Measurements from ENCODE around the gene SGO1.

The SGO1 gene

DNA sequence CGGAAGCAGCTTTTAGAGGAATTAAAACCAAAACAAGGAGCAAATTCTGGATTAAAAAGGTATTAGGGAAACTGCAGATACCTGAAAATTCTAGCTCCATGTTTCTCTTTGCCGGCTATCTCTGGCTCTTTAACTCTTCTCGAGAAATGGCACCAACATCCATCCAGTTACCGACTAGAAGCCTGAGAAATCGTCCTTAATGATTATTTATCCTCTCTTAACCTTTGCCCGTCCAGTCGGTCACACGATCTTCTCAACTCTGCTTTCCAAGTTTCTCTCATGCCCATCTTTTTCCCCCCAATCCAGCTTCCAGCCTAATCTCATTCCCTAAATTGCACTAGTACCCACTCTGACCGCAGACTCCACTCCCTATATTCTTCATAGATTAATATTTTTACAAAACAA, 596 bp upstream of the SGO1 start:
- TF ChIP-seq, protein P1, sequence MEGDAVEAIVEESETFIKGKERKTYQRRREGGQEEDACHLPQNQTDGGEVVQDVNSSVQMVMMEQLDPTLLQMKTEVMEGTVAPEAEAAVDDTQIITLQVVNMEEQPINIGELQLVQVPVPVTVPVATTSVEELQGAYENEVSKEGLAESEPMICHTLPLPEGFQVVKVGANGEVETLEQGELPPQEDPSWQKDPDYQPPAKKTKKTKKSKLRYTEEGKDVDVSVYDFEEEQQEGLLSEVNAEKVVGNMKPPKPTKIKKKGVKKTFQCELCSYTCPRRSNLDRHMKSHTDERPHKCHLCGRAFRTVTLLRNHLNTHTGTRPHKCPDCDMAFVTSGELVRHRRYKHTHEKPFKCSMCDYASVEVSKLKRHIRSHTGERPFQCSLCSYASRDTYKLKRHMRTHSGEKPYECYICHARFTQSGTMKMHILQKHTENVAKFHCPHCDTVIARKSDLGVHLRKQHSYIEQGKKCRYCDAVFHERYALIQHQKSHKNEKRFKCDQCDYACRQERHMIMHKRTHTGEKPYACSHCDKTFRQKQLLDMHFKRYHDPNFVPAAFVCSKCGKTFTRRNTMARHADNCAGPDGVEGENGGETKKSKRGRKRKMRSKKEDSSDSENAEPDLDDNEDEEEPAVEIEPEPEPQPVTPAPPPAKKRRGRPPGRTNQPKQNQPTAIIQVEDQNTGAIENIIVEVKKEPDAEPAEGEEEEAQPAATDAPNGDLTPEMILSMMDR (conservative IDR thresholded peaks at IDR 0.05; ENCODE audit: low read length) = no peak
- DNase-seq (ENCODE audit: low read depth) = peak; percentile 4
- H3K4me3 ChIP-seq (ENCODE audit: low read length) = peak overlapping the region; percentile 96

GRCh38 chr3:20185331-20185678, 701 bp downstream of the SGO1 start:
- DNase-seq (ENCODE audit: low read depth) = peak; percentile 1
- TF ChIP-seq, protein P1 (conservative IDR thresholded peaks at IDR 0.05; ENCODE audit: low read length) = no peak

DNA sequence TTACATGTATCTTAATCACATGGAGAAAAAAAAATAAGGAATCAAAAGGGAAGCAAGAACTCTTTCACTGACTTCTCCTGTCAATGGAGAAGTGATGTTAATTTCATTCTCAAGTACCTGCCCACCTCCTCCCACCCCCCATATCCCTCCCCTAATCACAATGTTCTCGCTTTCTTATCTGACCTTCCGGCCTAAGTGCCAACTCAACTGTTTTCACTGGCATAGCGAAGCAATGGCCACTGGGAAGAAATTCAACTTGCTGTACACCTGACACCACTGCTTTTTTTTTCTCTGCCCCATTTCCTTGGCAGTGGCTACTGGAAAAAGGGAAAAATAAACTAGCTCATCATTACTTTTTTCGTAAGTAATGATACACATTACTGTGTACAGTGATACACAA, 3.8 kb downstream of the SGO1 start:
- H3K4me3 ChIP-seq (ENCODE audit: low read length) = no peak overlapping the region
- TF ChIP-seq, protein P1 (conservative IDR thresholded peaks at IDR 0.05; ENCODE audit: low read length) = no peak
- no peak for DNase-seq (ENCODE audit: low read depth)

More at GRCh38 chr3:20185331-20185678, 701 bp downstream of the SGO1 start:
- H3K4me3 ChIP-seq (ENCODE audit: low read length) = peak overlapping the region; percentile 96

DNA sequence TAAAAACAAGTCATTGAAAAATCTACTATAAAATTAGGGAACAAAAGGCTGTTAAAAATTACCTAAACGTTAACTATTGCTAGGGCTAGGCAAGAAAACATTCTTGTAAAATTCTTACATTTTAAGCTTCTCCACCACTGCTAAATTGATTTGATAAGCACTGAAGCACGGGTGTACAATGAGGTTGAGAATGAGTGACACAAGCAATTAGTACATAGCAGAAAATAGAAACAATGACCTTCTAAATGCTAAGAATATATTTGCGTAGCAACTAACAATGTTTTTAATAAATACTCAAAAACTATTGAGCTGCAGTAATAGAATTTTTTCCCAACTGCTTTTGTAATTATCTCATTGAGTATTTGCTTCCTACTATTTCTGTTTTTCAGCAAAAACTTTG, 4.7 kb downstream of the SGO1 start:
- DNase-seq (ENCODE audit: low read depth) = no peak
- no peak overlapping the region for H3K4me3 ChIP-seq (ENCODE audit: low read length)
- TF ChIP-seq, protein P1 (conservative IDR thresholded peaks at IDR 0.05; ENCODE audit: low read length) = no peak

- no peak overlapping the region for H3K4me3 ChIP-seq (ENCODE audit: low read length)
- DNase-seq (ENCODE audit: low read depth) = no peak
- TF ChIP-seq, protein P1 (conservative IDR thresholded peaks at IDR 0.05; ENCODE audit: low read length) = no peak
Measured at GRCh38 chr3:20173844-20174410, 12.1 kb downstream of the SGO1 start.

GRCh38 chr3:20161714-20162113, 24.3 kb downstream of the SGO1 start:
- TF ChIP-seq, protein P1 (conservative IDR thresholded peaks at IDR 0.05; ENCODE audit: low read length) = no peak
- DNase-seq (ENCODE audit: low read depth) = no peak
- H3K4me3 ChIP-seq (ENCODE audit: low read length) = no peak overlapping the region

DNA sequence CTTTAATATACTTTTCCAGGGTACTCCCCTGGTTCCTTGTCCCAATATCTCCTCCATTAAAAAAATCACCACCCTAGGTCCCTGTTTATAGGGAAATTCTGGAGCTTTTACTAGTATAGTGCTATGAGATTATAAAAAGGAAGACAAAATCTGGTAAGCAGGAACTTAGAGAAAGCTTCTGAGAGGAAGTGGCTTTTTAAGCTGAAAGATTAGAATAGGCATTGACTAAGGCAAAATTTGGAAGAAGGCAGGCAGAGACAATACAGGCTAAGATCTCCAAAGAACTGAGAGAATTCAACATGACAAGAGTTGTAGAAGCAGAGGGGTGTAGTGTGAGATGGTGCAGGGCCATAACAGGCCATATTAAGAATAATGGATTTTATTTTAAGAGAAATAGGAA, 25.8 kb downstream of the SGO1 start:
- no peak overlapping the region for H3K4me3 ChIP-seq (ENCODE audit: low read length)
- TF ChIP-seq, protein P1 (conservative IDR thresholded peaks at IDR 0.05; ENCODE audit: low read length) = no peak
- DNase-seq (ENCODE audit: low read depth) = no peak
